ENCODE measurements around the gene IFNA4.

IFNA4 gene

GRCh38 chr9:21165516-21165915, 21.9 kb downstream of the IFNA4 start:
- no peak for DNase-seq (ENCODE audit: low read depth)

- DNase-seq (ENCODE audit: low read depth) = no peak
Measured at GRCh38 chr9:21160178-21160577, 27.2 kb downstream of the IFNA4 start.

GRCh38 chr9:21155501-21155900, 31.9 kb downstream of the IFNA4 start:
- no peak for DNase-seq (ENCODE audit: low read depth)

- no peak for DNase-seq (ENCODE audit: low read depth)
Measured at GRCh38 chr9:21154018-21154608, 33.3 kb downstream of the IFNA4 start.

GRCh38 chr9:21153336-21154017, 33.9 kb downstream of the IFNA4 start:
- DNase-seq (ENCODE audit: low read depth) = no peak

GRCh38 chr9:21144603-21145002, 42.8 kb downstream of the IFNA4 start:
- no peak for DNase-seq (ENCODE audit: low read depth)

GRCh38 chr9:21141427-21141882, 45.9 kb downstream of the IFNA4 start, which contains the start of gene IFNW1:
IFNW1 (minus strand) TSS chr9:21141832; CDS start chr9:21141570, 262 bp downstream.
- DNase-seq (ENCODE audit: low read depth) = no peak

GRCh38 chr9:21137020-21137419, 50.4 kb downstream of the IFNA4 start:
- no peak for DNase-seq (ENCODE audit: low read depth)
